Measurements from ENCODE around the gene DIP2B. TPM values are rescaled to one million over a fixed set of nuclear protein-coding genes. Genes with fewer than 3 reads are reported as not detected.

DIP2B gene
- polyA plus RNA-seq, 1 of the 3 experiments (the other 2 are of a cell fraction), result 6.6 TPM

- no peak for TF ChIP-seq CHD2 (IDR thresholded peaks at IDR 0.05; ENCODE audit: low read length, partially characterized antibody)
- TF ChIP-seq FOXM1 (IDR thresholded peaks at IDR 0.05; ENCODE audit: low read depth), result no peak
- no peak for TF ChIP-seq USF2 (IDR thresholded peaks at IDR 0.05; ENCODE audit: borderline replicate concordance, low read depth, low read length)
- TF ChIP-seq JUND (IDR thresholded peaks at IDR 0.05), result 0 out of 2 replicates have a peak, but pooled peaks have one; percentile 29
- no peak for TF ChIP-seq EZH2phosphoT487 (IDR thresholded peaks at IDR 0.05; ENCODE audit: borderline replicate concordance, low read depth)
- TF ChIP-seq EP300 (IDR thresholded peaks at IDR 0.05; ENCODE audit: borderline replicate concordance in 1 of 2, low read depth in 1 of 2, low read length in 1 of 2), result no peak
- no peak for TF ChIP-seq ELF1 (IDR thresholded peaks at IDR 0.05)
- TF ChIP-seq RCOR1 (IDR thresholded peaks at IDR 0.05; ENCODE audit: low read length), result no peak
- no peak for TF ChIP-seq SIN3A (IDR thresholded peaks at IDR 0.05; ENCODE audit: borderline replicate concordance, low read depth, low read length)
- TF ChIP-seq REST (IDR thresholded peaks at IDR 0.05; ENCODE audit: low read depth, low read length), result no peak
- TF ChIP-seq IRF3 (IDR thresholded peaks at IDR 0.05; ENCODE audit: low read depth, low read length), result no peak
- no peak for TF ChIP-seq RFX5 (IDR thresholded peaks at IDR 0.05; ENCODE audit: low read length)
- no peak for TF ChIP-seq TAF1 (IDR thresholded peaks at IDR 0.05; ENCODE audit: borderline replicate concordance, low read depth, low read length)
- TF ChIP-seq CTCF (IDR thresholded peaks at IDR 0.05), result no peak
- TF ChIP-seq SMC3 (IDR thresholded peaks at IDR 0.05; ENCODE audit: low read depth, low read length), result no peak
- no peak for TF ChIP-seq RAD21 (IDR thresholded peaks at IDR 0.05; ENCODE audit: low read length)
Observed at GRCh38 chr12:50642035-50642451, 137.3 kb downstream of the DIP2B start (continued).
